Glutamatergic neuron (in vitro differentiated cells): ENCODE data around the gene UQCR10. TPM values are rescaled to one million over a fixed set of nuclear protein-coding genes. Genes with fewer than 3 reads are reported as not detected.

Experiments used
- DNase-seq: peaks from one replicate; pipeline ENCODE4 v3.0.0; 2022
- H3K27ac Mint-ChIP-seq: one replicate; pipeline ENCODE4 v1.8.0; 2020; ENCODE audit warnings: mild to moderate bottlenecking, mixed read lengths, inconsistent platforms; ENCODE audit not compliant: unreplicated experiment
- H3K27me3 Mint-ChIP-seq: one replicate; pipeline ENCODE4 v1.8.0; 2020; ENCODE audit warnings: mild to moderate bottlenecking, moderate library complexity, mixed read lengths, inconsistent platforms; ENCODE audit not compliant: unreplicated experiment
- H3K36me3 Mint-ChIP-seq: one replicate; pipeline ENCODE4 v1.8.0; 2020; ENCODE audit warnings: mild to moderate bottlenecking, mixed read lengths, inconsistent platforms; ENCODE audit not compliant: unreplicated experiment
- H3K4me1 Mint-ChIP-seq: one replicate; pipeline ENCODE4 v1.8.0; 2020; ENCODE audit warnings: mild to moderate bottlenecking, low read depth, mixed read lengths, inconsistent platforms; ENCODE audit not compliant: unreplicated experiment
- H3K4me3 Mint-ChIP-seq: one replicate; pipeline ENCODE4 v1.8.0; 2020; ENCODE audit warnings: mild to moderate bottlenecking, mixed read lengths, inconsistent platforms; ENCODE audit not compliant: unreplicated experiment
- H3K9me3 Mint-ChIP-seq: one replicate; pipeline ENCODE4 v1.8.0; 2020; ENCODE audit warnings: mild to moderate bottlenecking, moderate library complexity, mixed read lengths, inconsistent platforms; ENCODE audit not compliant: unreplicated experiment
- total RNA-seq: library from RNA; stranded (reverse); fragmentation: NEBNext Ultra II Directional; extraction: Animal tissue kit (Norgen Biotek cat#: 25700); gene quantifications from one replicate; pipeline ENCODE4 v1.2.1, GENCODE V29; 2021; ENCODE audit not compliant: unreplicated experiment
- TF ChIP-seq, protein P1 (sequence below): fragments of 200-600 bp; sonication (generic); IDR thresholded peaks from one replicate; pipeline ENCODE4 v1.5.0; 2021; ENCODE audit not compliant: partially characterized antibody, unreplicated experiment

Gene UQCR10
- total RNA-seq, 1 donor from 2014 or later = 77.7 TPM

DNA sequence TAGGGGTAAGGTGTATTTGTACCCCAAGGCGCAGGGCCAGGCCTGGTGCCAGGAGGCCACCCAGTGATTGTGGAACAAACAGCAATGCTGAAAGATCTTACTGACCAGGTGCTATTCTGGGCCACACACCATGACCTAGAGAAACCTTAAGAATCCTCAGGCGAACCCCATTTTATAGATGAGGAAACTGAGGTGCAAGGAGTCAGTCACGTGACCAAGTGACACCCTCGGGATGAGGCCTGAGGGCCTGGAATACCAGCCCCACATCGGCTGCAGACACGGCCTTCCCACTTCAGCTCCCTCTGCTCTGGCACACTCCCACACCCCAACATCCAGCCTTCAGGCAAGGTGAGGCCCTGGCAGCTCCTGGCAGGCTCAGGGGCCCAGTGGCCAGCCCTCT is 34.3 kb upstream of the UQCR10 start:
- Mint-ChIP-seq H3K36me3 (no peaks in the 10 kb centered on the region), H3K4me1 (peaks cover 1% of the 10 kb centered on the region), H3K9me3 (peaks cover 4% of the 10 kb centered on the region), H3K27ac (no peak overlapping the region), H3K4me3 (no peak overlapping the region), H3K27me3 (peaks cover 8% of the 10 kb centered on the region)
- TF ChIP-seq, protein P1, sequence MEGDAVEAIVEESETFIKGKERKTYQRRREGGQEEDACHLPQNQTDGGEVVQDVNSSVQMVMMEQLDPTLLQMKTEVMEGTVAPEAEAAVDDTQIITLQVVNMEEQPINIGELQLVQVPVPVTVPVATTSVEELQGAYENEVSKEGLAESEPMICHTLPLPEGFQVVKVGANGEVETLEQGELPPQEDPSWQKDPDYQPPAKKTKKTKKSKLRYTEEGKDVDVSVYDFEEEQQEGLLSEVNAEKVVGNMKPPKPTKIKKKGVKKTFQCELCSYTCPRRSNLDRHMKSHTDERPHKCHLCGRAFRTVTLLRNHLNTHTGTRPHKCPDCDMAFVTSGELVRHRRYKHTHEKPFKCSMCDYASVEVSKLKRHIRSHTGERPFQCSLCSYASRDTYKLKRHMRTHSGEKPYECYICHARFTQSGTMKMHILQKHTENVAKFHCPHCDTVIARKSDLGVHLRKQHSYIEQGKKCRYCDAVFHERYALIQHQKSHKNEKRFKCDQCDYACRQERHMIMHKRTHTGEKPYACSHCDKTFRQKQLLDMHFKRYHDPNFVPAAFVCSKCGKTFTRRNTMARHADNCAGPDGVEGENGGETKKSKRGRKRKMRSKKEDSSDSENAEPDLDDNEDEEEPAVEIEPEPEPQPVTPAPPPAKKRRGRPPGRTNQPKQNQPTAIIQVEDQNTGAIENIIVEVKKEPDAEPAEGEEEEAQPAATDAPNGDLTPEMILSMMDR = no peak
- DNase-seq = no peak

DNA sequence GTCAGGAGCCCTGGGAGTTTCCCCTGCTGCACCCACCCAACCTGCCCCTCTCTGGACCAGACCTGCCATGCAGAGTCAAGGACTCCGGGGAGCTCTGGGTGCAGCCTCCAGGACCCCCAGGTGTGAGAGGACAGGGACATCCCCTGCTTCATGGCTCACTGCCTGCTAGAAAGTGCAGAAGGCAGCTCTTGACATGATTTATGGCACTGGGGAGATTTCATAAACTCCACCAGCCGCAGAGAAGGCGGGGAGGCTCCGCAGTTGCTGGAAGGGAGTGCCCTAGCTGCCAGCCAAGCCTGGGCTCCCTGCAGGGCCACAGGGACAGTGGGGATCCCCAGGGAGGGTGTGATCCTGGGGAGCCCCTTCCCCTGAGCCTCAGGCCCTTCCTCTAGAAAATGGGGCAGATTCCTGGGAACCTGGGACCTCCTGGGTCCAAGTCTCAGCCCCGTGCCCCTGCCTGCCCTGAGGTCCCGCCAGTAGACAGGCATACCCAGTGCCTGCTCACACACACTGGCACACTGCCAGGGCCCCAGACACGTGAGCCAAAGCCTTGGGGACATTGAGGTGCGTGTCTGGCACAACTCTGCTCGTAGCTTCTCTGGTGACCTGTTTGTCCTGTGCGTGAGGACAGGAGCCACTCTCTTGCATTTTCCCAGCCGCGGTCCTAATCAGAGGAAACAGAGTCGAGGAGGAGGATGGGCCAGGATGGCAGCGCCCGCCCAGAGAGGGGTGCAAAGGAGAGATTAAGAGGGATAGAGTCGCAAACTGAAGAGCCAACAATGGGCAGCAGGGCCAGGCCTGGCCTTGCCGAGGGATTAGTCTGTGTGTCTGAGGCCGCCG is 33.6 kb upstream of the UQCR10 start:
- Mint-ChIP-seq H3K4me1 (peaks cover 1% of the 10 kb centered on the region), H3K36me3 (no peaks in the 10 kb centered on the region), H3K27ac (no peak overlapping the region), H3K9me3 (peaks cover 4% of the 10 kb centered on the region), H3K27me3 (peaks cover 8% of the 10 kb centered on the region), H3K4me3 (no peak overlapping the region)
- DNase-seq = no peak
- TF ChIP-seq, protein P1 = no peak

DNA sequence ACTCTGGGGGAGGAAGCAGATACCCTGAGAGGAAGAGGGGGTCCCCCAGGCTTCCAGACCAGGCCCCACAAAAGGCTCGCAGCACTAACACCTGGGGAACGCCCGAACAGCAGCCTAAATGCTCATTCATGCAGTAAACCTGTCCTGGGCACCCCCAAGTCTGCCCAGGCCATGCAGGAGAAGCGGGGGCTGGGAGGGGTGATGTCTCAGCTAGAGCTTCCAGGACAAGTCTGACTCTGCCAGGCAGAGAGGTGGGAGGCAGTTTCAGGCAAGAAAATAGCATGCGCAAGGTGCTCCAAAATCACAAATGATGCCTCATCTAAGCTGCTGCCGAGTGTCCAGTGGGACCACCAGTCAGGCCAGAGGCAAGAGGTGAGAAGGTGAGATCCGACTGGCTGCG is 32.8 kb upstream of the UQCR10 start:
- TF ChIP-seq, protein P1 = no peak
- no peak overlapping the region for H3K4me3 Mint-ChIP-seq
- peaks cover 3% of the 10 kb centered on the region for H3K9me3 Mint-ChIP-seq
- peaks cover 1% of the 10 kb centered on the region for H3K4me1 Mint-ChIP-seq
- H3K27me3 Mint-ChIP-seq = peaks cover 7% of the 10 kb centered on the region
- no peak for DNase-seq
- H3K36me3 Mint-ChIP-seq = no peaks in the 10 kb centered on the region
- no peak overlapping the region for H3K27ac Mint-ChIP-seq

DNA sequence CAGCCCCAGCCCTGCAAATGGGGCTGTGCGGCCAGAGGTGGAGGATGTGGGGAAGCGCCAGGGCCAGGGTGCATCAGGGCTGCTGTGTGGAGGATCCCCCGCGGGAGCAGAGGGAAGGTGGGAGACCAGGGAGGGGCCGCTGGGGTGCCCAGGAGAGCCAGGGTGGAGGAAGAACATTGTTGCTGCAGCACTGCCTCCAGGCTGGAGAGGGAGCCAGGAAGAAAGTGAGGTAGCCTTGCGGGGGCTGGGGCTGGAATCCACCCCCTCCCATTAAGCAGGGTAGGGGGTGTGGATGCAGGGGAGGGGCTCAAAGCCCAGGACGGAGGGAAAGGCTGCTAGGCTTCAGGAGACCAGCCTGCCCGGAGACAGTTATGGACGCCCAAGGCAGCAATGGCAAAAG is 32.3 kb upstream of the UQCR10 start:
- Mint-ChIP-seq H3K4me3 (no peak overlapping the region), H3K27ac (no peak overlapping the region), H3K9me3 (peaks cover 3% of the 10 kb centered on the region), H3K27me3 (peaks cover 7% of the 10 kb centered on the region), H3K36me3 (no peaks in the 10 kb centered on the region), H3K4me1 (peaks cover 1% of the 10 kb centered on the region)
- TF ChIP-seq, protein P1 = no peak
- no peak for DNase-seq

DNA sequence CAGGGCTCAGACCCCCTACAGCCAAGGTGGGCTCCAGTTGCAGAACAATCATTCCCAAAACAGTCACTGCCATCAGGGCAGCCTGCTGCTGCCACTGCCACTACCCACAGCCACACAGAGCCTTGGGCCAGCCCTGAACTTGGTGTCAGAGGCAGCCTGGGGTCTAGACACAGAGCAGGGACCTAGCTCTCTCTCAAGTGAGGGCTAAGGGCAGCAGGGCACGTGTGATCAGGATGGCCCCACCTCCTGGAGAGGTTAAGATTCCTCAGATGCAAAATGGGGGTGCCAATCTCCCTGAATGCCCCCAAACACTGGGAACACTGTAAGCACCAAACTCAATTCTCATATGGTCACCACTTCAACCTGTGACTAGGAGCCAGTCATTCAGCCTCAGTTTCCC is 31.8 kb upstream of the UQCR10 start:
- Mint-ChIP-seq H3K4me1 (peaks cover 1% of the 10 kb centered on the region), H3K27ac (no peak overlapping the region), H3K36me3 (no peaks in the 10 kb centered on the region)

More for the DNA sequence above, 31.8 kb upstream of the UQCR10 start:
- H3K27me3 Mint-ChIP-seq = peaks cover 7% of the 10 kb centered on the region
- no peak overlapping the region for H3K4me3 Mint-ChIP-seq
- no peak for DNase-seq
- TF ChIP-seq, protein P1 = no peak
- H3K9me3 Mint-ChIP-seq = peaks cover 3% of the 10 kb centered on the region
